Memory B cell (primary cell): ENCODE data around the gene SNCB.
A peak's percentile ranks its signal among the peaks of the same experiment; 100 is the strongest.

Experiments
- ATAC-seq: fragments of 150-1000 bp; cut with Tn5 transposase; 2 replicates; pipeline ENCODE4 v1.10.0; 2021; ENCODE audit warnings: low read depth, mild to moderate bottlenecking, moderate library complexity
- DNase-seq, 2 donors: peaks; one replicate each; pipeline ENCODE4 v3.0.0; 2022; ENCODE audit warnings: low spot score in 2 of 2
- H3K27ac Mint-ChIP-seq: one replicate; pipeline ENCODE4 v1.8.0; 2022; ENCODE audit warnings: mild to moderate bottlenecking, moderate library complexity, mixed read lengths
- H3K27me3 Mint-ChIP-seq: one replicate; pipeline ENCODE4 v1.8.0; 2022; ENCODE audit warnings: mixed read lengths
- H3K36me3 Mint-ChIP-seq: one replicate; pipeline ENCODE4 v1.8.0; 2022; ENCODE audit warnings: mild to moderate bottlenecking, mixed read lengths
- H3K4me1 Mint-ChIP-seq: one replicate; pipeline ENCODE4 v1.8.0; 2022; ENCODE audit warnings: mixed read lengths
- H3K4me3 Mint-ChIP-seq: one replicate; pipeline ENCODE4 v1.8.0; 2022; ENCODE audit warnings: mild to moderate bottlenecking, moderate library complexity, mixed read lengths
- H3K9me3 Mint-ChIP-seq: one replicate; pipeline ENCODE4 v1.8.0; 2022; ENCODE audit warnings: mixed read lengths

The SNCB gene

GRCh38 chr5:176654856-176655255 is 24.5 kb upstream of the SNCB start:
- H3K4me3 Mint-ChIP-seq: no peak overlapping the region
- H3K27me3 Mint-ChIP-seq: no peaks in the 10 kb centered on the region
- H3K36me3 Mint-ChIP-seq: peaks cover 10% of the 10 kb centered on the region
- DNase-seq (no peak), ATAC-seq (no peak)
- no peaks in the 10 kb centered on the region for H3K9me3 Mint-ChIP-seq
- no peak overlapping the region for H3K27ac Mint-ChIP-seq
- peaks cover 35% of the 10 kb centered on the region for H3K4me1 Mint-ChIP-seq

GRCh38 chr5:176653401-176654385 is 23.4 kb upstream of the SNCB start:
- ATAC-seq: peak; percentile 56
- no peak for DNase-seq

GRCh38 chr5:176652136-176652535 is 21.8 kb upstream of the SNCB start:
- H3K36me3 Mint-ChIP-seq: peaks cover 10% of the 10 kb centered on the region
- no peak overlapping the region for H3K4me3 Mint-ChIP-seq
- H3K4me1 Mint-ChIP-seq: peaks cover 35% of the 10 kb centered on the region
- no peak for ATAC-seq
- no peak for DNase-seq
- H3K9me3 Mint-ChIP-seq: no peaks in the 10 kb centered on the region
- no peak overlapping the region for H3K27ac Mint-ChIP-seq
- no peaks in the 10 kb centered on the region for H3K27me3 Mint-ChIP-seq

More at GRCh38 chr5:176653401-176654385, 23.4 kb upstream of the SNCB start:
- no peak overlapping the region for H3K4me3 Mint-ChIP-seq
- H3K9me3 Mint-ChIP-seq: no peaks in the 10 kb centered on the region
- peaks cover 31% of the 10 kb centered on the region for H3K4me1 Mint-ChIP-seq
- H3K36me3 Mint-ChIP-seq: peaks cover 10% of the 10 kb centered on the region
- H3K27ac Mint-ChIP-seq: peak overlapping the region; percentile 72
- H3K27me3 Mint-ChIP-seq: no peaks in the 10 kb centered on the region

- peaks cover 38% of the 10 kb centered on the region for H3K4me1 Mint-ChIP-seq
- ATAC-seq (no peak), DNase-seq (no peak)
- H3K27me3 Mint-ChIP-seq: no peaks in the 10 kb centered on the region
- H3K27ac Mint-ChIP-seq: no peak overlapping the region
- H3K36me3 Mint-ChIP-seq: peaks cover 10% of the 10 kb centered on the region
- no peak overlapping the region for H3K4me3 Mint-ChIP-seq
- H3K9me3 Mint-ChIP-seq: no peaks in the 10 kb centered on the region
These were observed 21.2 kb upstream of the SNCB start for GRCh38 chr5:176651472-176651980.

GRCh38 chr5:176650354-176650884 is 20.1 kb upstream of the SNCB start:
- DNase-seq: no peak
- H3K4me1 Mint-ChIP-seq: peaks cover 43% of the 10 kb centered on the region
- H3K9me3 Mint-ChIP-seq: no peaks in the 10 kb centered on the region
- no peak overlapping the region for H3K4me3 Mint-ChIP-seq
- H3K36me3 Mint-ChIP-seq: peaks cover 7% of the 10 kb centered on the region
- H3K27me3 Mint-ChIP-seq: no peaks in the 10 kb centered on the region
- no peak for ATAC-seq
- no peak overlapping the region for H3K27ac Mint-ChIP-seq

GRCh38 chr5:176648474-176649194 is 18.3 kb upstream of the SNCB start:
- no peak for DNase-seq
- Mint-ChIP-seq H3K27ac (no peak overlapping the region), H3K4me1 (peaks cover 41% of the 10 kb centered on the region), H3K36me3 (peaks cover 4% of the 10 kb centered on the region), H3K9me3 (no peaks in the 10 kb centered on the region), H3K4me3 (peak overlapping the region; percentile 79), H3K27me3 (no peaks in the 10 kb centered on the region)
- no peak for ATAC-seq

- ATAC-seq: no peak
- H3K27ac Mint-ChIP-seq: no peak overlapping the region
These were observed 17.6 kb upstream of the SNCB start for GRCh38 chr5:176647843-176648473.

GRCh38 chr5:176647030-176647842 is 16.9 kb upstream of the SNCB start, which contains the start of gene TSPAN17:
TSS of gene TSPAN17 (plus strand) at chr5:176647484. CDS start at chr5:176647616, 132 bp downstream.
- peak within 1 kb of the TSS; percentile 80 for H3K27ac Mint-ChIP-seq
- peaks cover 29% of the 10 kb centered on the region for H3K4me1 Mint-ChIP-seq
- peak; percentile 97 to 99 for DNase-seq

More at GRCh38 chr5:176647843-176648473, 17.6 kb upstream of the SNCB start:
- Mint-ChIP-seq H3K4me3 (peak overlapping the region; percentile 79), H3K27me3 (no peaks in the 10 kb centered on the region), H3K36me3 (no peaks in the 10 kb centered on the region), H3K4me1 (peaks cover 34% of the 10 kb centered on the region), H3K9me3 (no peaks in the 10 kb centered on the region)
- no peak for DNase-seq

GRCh38 chr5:176646707-176647029 is 16.3 kb upstream of the SNCB start:
- no peaks in the 10 kb centered on the region for H3K27me3 Mint-ChIP-seq
- ATAC-seq (no peak), DNase-seq (no peak)
- no peaks in the 10 kb centered on the region for H3K36me3 Mint-ChIP-seq
- peak overlapping the region; percentile 89 for H3K4me3 Mint-ChIP-seq
- H3K9me3 Mint-ChIP-seq: no peaks in the 10 kb centered on the region
- peaks cover 29% of the 10 kb centered on the region for H3K4me1 Mint-ChIP-seq
- peak overlapping the region; percentile 80 for H3K27ac Mint-ChIP-seq

More at GRCh38 chr5:176647030-176647842, 16.9 kb upstream of the SNCB start, which contains the start of gene TSPAN17:
- peak; percentile 94 for ATAC-seq
- H3K4me3 Mint-ChIP-seq: peak within 1 kb of the TSS; percentile 89
- no peaks in the 10 kb centered on the region for H3K9me3 Mint-ChIP-seq
- H3K27me3 Mint-ChIP-seq: no peaks in the 10 kb centered on the region
- H3K36me3 Mint-ChIP-seq: no peaks in the 10 kb centered on the region

GRCh38 chr5:176646049-176646706 is 15.8 kb upstream of the SNCB start:
- H3K27me3 Mint-ChIP-seq: no peaks in the 10 kb centered on the region
- no peak for DNase-seq
- no peaks in the 10 kb centered on the region for H3K9me3 Mint-ChIP-seq
- ATAC-seq: no peak
- no peaks in the 10 kb centered on the region for H3K36me3 Mint-ChIP-seq
- H3K4me3 Mint-ChIP-seq: peak overlapping the region; percentile 89
- peaks cover 29% of the 10 kb centered on the region for H3K4me1 Mint-ChIP-seq
- H3K27ac Mint-ChIP-seq: no peak overlapping the region

GRCh38 chr5:176644878-176645670 is 14.7 kb upstream of the SNCB start:
- DNase-seq (no peak), ATAC-seq (no peak)
- H3K9me3 Mint-ChIP-seq: no peaks in the 10 kb centered on the region
- peaks cover 21% of the 10 kb centered on the region for H3K4me1 Mint-ChIP-seq
- no peak overlapping the region for H3K4me3 Mint-ChIP-seq
- H3K27ac Mint-ChIP-seq: no peak overlapping the region
- no peaks in the 10 kb centered on the region for H3K36me3 Mint-ChIP-seq
- H3K27me3 Mint-ChIP-seq: no peaks in the 10 kb centered on the region

- no peaks in the 10 kb centered on the region for H3K27me3 Mint-ChIP-seq
- no peak overlapping the region for H3K27ac Mint-ChIP-seq
- no peaks in the 10 kb centered on the region for H3K9me3 Mint-ChIP-seq
- no peak for DNase-seq
- no peak for ATAC-seq
- no peak overlapping the region for H3K4me3 Mint-ChIP-seq
- H3K36me3 Mint-ChIP-seq: no peaks in the 10 kb centered on the region
- peaks cover 18% of the 10 kb centered on the region for H3K4me1 Mint-ChIP-seq
These were observed 14.0 kb upstream of the SNCB start for GRCh38 chr5:176644294-176644693.
